ENCODE results near the gene EVA1C.

DNA sequence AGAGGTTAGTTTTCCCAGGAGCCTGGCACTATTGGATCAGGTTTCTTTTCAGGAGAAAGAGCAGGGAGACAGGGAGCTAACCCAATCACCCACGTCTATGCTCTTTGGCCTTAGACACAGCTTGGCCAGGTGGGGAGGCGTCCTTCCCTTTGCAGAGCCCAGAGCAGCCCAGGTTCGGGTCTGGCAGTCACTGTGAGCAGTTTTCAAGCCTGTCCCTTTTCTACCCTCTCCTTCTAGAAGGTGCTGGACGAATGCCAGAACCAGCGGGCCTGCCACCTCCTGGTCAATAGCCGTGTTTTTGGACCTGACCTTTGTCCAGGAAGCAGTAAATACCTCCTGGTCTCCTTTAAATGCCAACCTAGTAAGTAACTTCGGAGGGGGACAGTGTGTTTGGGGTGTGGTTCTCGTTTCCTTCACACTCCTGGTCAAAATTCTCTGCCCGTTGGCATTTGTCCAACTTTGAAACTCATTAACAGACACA is 44.9 kb downstream of the EVA1C start:
- TF ChIP-seq, protein P1, sequence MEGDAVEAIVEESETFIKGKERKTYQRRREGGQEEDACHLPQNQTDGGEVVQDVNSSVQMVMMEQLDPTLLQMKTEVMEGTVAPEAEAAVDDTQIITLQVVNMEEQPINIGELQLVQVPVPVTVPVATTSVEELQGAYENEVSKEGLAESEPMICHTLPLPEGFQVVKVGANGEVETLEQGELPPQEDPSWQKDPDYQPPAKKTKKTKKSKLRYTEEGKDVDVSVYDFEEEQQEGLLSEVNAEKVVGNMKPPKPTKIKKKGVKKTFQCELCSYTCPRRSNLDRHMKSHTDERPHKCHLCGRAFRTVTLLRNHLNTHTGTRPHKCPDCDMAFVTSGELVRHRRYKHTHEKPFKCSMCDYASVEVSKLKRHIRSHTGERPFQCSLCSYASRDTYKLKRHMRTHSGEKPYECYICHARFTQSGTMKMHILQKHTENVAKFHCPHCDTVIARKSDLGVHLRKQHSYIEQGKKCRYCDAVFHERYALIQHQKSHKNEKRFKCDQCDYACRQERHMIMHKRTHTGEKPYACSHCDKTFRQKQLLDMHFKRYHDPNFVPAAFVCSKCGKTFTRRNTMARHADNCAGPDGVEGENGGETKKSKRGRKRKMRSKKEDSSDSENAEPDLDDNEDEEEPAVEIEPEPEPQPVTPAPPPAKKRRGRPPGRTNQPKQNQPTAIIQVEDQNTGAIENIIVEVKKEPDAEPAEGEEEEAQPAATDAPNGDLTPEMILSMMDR (IDR thresholded peaks at IDR 0.05; ENCODE audit: poor library complexity, severe bottlenecking): no peak
- TF ChIP-seq SMC3 (conservative IDR thresholded peaks at IDR 0.05; ENCODE audit: poor library complexity) (no peak), POLR2AphosphoS5 (IDR thresholded peaks at IDR 0.05) (no peak), EZH2 (IDR thresholded peaks at IDR 0.05; ENCODE audit: borderline replicate concordance, insufficient read depth, low read length, poor library complexity, severe bottlenecking) (no peak)
